ENCODE results near the gene TAS2R1. TPM values are rescaled to one million over a fixed set of nuclear protein-coding genes. Genes with fewer than 3 reads are reported as not detected.

TAS2R1 gene
- total RNA-seq, 1 experiment from 2014 or later = not detected

GRCh38 chr5:9588254-9588653 lies 41.9 kb downstream of the TAS2R1 start:
- no peak for DNase-seq (ENCODE audit: low spot score)

GRCh38 chr5:9587135-9587534 lies 43.0 kb downstream of the TAS2R1 start:
- no peak for DNase-seq (ENCODE audit: low spot score)

GRCh38 chr5:9582406-9582805 lies 47.7 kb downstream of the TAS2R1 start:
- no peak for DNase-seq (ENCODE audit: low spot score)

Other genes starting within 250 kb of the TAS2R1 start
- 13.7 and 20.4 TPM in 2 replicates for gene SEMA5A, start 84.3 kb downstream of the TAS2R1 start, total RNA-seq (2014; rRNA removed; shearing (Covaris generic))